Measurements from ENCODE around the gene NOP14. TPM values are rescaled to one million over a fixed set of nuclear protein-coding genes. Genes with fewer than 3 reads are reported as not detected.

NOP14 gene
- total and polyA plus RNA-seq, 4 donors, result 13.3 to 25.4 (median 19.7) TPM

GRCh38 chr4:2971275-2971674 lies 8.1 kb upstream of the NOP14 start:
- TF ChIP-seq CTCF (IDR thresholded peaks at IDR 0.05; ENCODE audit: control extremely low read depth, extremely low read depth), result no peak
- Histone ChIP-seq H3K4me3 (no peak overlapping the region), H3K27ac (ENCODE audit: low read depth in 1 of 2, low read length in 1 of 2) (no peak overlapping the region), H3K4me1 (ENCODE audit: control insufficient read depth in 5 of 5, insufficient read depth in 5 of 5, low read length in 5 of 5) (no peaks in the 10 kb centered on the region), H3K9ac (ENCODE audit: insufficient read depth in 1 of 2, low read length in 2 of 2) (no peak overlapping the region), H3K36me3 (ENCODE audit: control insufficient read depth in 4 of 4, insufficient read depth in 4 of 4, low read length in 4 of 4) (peaks cover 0 to 1% (median 0%) of the 10 kb centered on the region in 4 donors), H3K9me3 (ENCODE audit: control insufficient read depth in 4 of 4, insufficient read depth in 3 of 4, low read length in 3 of 4) (no peaks in the 10 kb centered on the region), H3K27me3 (ENCODE audit: control insufficient read depth in 3 of 3, insufficient read depth in 3 of 3, low read length in 2 of 3) (no peaks in the 10 kb centered on the region)
- WGBS, 2 donors, result 83 to 86% methylated on average over 3 of the region's 3 CpGs
- ATAC-seq (ENCODE audit: insufficient read depth, low FRiP score) (no peak), DNase-seq (no peak)

- WGBS, 2 donors, result 79 to 82% methylated on average over 3 of the region's 3 CpGs
- Histone ChIP-seq H3K4me3 (no peak overlapping the region), H3K9me3 (ENCODE audit: control insufficient read depth in 4 of 4, insufficient read depth in 3 of 4, low read length in 3 of 4) (peaks cover 0 to 2% (median 0%) of the 10 kb centered on the region in 4 donors), H3K27ac (ENCODE audit: low read depth in 1 of 2, low read length in 1 of 2) (no peak overlapping the region), H3K36me3 (ENCODE audit: control insufficient read depth in 4 of 4, insufficient read depth in 4 of 4, low read length in 4 of 4) (peaks cover 0 to 3% (median under 1%) of the 10 kb centered on the region in 4 donors), H3K27me3 (ENCODE audit: control insufficient read depth in 3 of 3, insufficient read depth in 3 of 3, low read length in 2 of 3) (no peaks in the 10 kb centered on the region), H3K4me1 (ENCODE audit: control insufficient read depth in 5 of 5, insufficient read depth in 5 of 5, low read length in 5 of 5) (peaks cover 0 to 15% (median 3%) of the 10 kb centered on the region in 5 donors), H3K9ac (ENCODE audit: insufficient read depth in 1 of 2, low read length in 2 of 2) (no peak overlapping the region)
- no peak for TF ChIP-seq CTCF (IDR thresholded peaks at IDR 0.05; ENCODE audit: control extremely low read depth, extremely low read depth)
- no peak for ATAC-seq (ENCODE audit: insufficient read depth, low FRiP score)
- no peak for DNase-seq
Measured at GRCh38 chr4:2968381-2968780, 5.2 kb upstream of the NOP14 start.

GRCh38 chr4:2965262-2965661 lies 2.1 kb upstream of the NOP14 start:
- H3K9me3 ChIP-seq (ENCODE audit: control insufficient read depth in 4 of 4, insufficient read depth in 3 of 4, low read length in 3 of 4), result peaks cover 0 to 2% (median 0%) of the 10 kb centered on the region in 4 donors
- no peak overlapping the region for H3K4me3 ChIP-seq
- 79 to 90% methylated on average over 16 of the region's 16 CpGs for WGBS, 2 donors
- peaks cover 0 to 30% (median 11%) of the 10 kb centered on the region in 5 donors for H3K4me1 ChIP-seq (ENCODE audit: control insufficient read depth in 5 of 5, insufficient read depth in 5 of 5, low read length in 5 of 5)
- DNase-seq (peak in 1 of 3 donors; percentile 16), ATAC-seq (ENCODE audit: insufficient read depth, low FRiP score) (no peak)
- peak overlapping the region in 1 of 2 donors; percentile 71 for H3K9ac ChIP-seq (ENCODE audit: insufficient read depth in 1 of 2, low read length in 2 of 2)
- H3K36me3 ChIP-seq (ENCODE audit: control insufficient read depth in 4 of 4, insufficient read depth in 4 of 4, low read length in 4 of 4), result peaks cover 0 to 3% (median under 1%) of the 10 kb centered on the region in 4 donors
- no peaks in the 10 kb centered on the region for H3K27me3 ChIP-seq (ENCODE audit: control insufficient read depth in 3 of 3, insufficient read depth in 3 of 3, low read length in 2 of 3)
- no peak overlapping the region for H3K27ac ChIP-seq (ENCODE audit: low read depth in 1 of 2, low read length in 1 of 2)
- TF ChIP-seq CTCF (IDR thresholded peaks at IDR 0.05; ENCODE audit: control extremely low read depth, extremely low read depth), result no peak
